ENCODE measurements around the gene AFAP1.
A peak's percentile ranks its signal among the peaks of the same experiment; 100 is the strongest.

Gene AFAP1

DNA sequence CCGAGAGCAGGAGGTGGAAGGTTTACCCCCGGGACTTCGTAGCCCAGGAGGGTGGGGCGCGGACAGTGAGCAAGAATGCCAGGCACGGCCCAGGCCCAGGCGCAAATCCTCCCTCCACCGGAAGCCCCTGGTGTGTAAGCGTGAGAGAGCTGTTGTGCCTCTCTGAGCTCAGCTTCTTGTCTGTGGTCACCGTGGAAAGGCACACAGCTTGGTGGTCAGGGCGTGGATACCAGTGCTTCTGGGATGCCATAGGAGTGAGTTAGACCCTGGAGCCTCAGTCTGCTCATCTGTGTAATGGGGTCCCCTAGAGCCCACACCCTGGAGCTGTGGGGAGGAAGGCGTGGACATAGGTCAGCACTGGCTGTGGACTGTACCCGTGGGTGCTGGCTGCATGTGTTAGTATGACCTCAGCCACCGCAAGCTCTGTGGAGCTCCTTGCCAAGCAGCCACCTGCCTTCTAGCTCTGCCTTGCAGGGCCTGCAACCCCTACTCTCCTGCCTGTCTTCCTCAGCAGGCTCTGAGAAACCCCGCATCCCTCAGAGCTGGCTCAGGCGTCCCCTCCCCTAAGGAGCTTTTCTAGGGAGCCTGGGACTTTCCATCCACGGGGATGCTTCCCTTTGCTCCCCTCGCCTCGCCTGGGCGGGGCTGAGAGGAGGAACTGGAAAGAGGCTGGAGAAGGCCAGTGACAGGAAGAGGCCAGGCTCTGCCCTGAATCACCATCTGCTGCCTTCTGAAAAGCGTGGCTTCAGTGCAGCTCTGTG is 28.0 kb upstream of the AFAP1 start:
- DNase-seq: no peak

DNA sequence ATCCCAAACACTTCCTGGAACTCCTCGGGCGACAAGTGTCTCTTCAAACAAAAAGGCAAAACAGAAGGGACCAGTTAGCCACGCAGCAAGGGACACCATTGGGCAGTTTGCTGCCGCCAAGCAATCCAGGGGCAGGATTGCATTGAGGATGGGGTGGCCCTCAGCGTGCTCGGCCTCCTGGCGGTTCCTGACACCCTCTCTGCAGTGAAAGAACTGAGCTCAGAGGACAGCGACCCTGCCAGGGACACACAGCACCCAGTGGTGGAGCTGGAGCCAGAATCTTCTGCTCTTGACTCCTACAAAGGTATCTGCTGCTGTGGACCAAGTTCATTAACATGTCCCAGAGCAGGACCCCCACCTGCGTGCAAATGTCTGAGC is 27.4 kb upstream of the AFAP1 start:
- DNase-seq: no peak

DNA sequence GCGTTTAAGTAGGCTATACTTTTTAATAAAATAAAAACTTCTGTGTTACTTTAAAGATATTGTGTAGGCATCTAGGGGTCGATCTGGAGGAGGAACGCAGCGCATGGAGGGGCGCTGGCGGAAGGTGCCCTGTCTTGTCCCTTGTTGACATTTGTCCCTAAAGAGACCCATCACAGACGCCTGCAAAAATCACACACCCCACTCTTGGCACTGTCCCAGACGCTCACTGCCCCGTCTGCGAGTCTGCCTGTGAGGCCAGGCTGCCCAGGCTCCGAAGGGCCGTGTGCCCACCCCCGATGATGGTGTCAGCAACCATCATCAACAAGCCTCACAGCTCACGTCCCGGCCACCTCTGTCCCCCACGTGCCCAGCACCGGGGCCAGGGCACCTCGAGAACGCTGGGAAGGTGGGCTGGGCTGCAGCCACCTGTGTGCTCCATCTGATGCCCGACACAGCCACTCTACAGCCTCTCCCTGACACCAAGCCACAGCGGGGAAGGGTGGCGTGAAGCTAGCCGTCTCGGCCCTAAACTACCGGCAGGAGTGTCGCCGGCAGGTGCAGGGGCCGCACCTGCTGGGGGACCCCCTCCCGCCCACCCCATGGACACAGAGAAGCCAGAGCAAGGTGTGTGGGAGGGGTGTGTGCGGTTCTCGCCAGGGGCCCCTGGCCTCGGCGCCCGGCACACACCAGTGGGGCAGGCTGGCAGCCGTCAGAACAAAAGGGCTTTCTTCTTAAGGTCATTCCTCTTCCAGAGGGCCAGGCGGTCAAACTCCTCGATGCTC is 26.8 kb upstream of the AFAP1 start:
- no peak for DNase-seq

DNA sequence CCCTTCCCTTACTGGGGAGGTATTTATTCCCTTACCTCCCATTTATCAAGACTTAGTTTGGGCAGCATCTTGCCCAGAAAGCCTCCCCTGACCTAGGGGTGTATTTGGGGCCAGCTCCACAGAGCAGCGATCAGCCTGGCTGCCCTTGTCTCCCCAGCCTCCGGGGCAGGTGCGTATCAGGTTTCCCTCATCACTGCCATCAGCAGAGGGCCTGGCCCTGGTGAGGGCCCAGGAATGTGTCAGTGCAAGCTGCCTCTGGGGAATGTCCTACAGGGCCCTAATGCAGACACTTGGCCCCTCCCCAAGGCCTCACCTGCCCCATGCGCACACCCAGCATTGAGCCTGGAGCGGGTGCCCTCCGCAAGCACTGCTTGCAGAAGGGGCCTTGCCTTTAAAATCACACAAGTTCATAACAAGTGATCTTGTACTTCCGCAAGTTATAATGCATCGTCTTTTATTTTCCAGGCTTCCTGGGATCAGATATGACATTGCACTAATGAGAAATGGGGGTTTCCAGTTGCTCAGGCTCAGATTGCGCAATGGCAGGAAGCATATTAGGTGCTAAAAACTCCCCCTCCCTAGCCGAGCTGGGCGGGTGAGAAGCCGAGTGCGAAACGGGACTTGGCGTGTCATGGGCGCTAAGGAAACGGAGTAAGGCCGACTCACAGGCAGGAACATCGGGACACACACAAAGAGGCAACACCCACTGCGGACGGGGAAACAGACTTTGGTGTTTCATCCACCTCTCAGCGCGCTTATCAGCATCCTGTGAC is 25.4 kb upstream of the AFAP1 start:
- DNase-seq: peak; percentile 30

DNA sequence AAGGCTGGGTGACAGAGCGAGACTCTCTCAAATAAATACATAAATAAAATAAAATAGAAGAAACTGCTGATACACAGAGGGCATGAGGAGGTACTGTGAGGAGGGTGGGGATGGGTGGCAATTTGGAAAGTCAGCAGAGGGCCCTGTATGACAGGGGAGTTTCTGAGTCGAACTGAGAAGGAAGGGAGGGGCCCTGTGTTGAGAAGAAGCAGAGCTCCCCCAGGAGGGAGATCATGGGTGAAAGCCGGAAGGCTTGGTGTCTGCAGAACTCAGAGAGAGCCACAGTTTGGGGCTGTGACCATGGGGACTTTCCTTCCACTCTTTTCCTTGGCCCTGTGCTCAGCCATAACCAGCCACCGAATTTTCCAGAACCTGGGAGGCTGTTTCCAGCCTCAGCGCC is 24.8 kb upstream of the AFAP1 start:
- no peak for DNase-seq

DNA sequence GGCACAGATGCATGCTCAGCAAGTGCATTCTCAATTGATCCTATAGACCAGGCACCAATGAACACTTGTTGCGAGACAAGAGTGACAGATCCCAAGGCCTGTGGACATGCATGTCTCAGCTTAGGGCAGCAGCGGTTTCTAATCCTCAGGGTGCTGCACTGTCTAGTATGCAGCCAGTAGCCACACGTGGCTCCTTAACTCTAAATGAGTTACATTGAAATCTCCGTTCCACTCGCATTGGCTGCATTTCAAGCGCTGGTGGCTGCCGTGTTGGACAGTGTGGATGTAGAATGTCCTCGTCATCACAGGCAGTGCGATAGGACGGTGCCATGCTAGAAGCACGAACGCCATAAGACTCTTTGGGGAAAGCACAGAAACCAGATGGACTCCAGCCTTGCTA is 24.0 kb upstream of the AFAP1 start:
- DNase-seq: no peak

DNA sequence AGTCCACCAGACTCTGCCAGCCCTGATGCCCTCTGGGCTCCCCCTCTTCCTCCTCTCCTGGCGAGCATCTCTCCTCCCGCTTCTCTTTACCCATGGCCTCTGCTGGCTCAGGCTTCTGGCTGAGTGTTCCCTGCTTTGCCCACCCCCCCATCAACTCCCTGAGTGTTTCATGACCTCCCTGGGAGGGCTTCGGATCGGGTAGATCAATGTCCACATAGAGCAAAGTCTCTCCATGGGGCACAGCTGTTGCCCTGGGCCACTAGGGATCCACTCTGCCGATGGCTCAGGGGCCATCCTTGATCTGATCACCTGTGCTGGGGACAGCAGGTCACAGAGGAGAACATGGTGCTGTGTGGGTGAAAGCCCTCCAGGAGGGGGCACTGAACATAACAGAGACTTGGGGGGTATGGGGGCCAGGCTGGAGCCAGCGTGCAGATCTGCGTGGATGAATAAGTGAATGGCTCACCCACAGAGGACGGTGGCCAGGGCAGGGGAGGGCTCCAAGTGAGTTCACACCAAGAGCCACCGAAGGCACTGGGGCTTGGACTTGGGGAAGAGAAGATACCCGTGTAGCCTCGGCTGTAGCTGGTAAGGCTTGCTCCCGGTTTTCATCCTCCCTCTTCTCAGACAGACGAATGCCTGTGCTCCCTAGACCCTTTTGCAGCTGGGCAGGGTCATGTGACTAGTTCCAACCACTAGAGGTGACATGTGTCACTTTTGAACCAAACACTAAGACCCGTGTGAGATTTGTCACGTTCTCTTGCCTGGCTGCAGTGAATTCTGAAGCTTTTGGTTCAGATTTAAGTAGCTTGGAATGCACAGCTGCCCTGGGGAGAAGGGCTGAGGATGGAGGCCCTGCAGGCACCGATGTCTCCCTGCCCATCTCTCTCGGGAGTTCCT is 23.2 kb upstream of the AFAP1 start:
- DNase-seq: no peak

DNA sequence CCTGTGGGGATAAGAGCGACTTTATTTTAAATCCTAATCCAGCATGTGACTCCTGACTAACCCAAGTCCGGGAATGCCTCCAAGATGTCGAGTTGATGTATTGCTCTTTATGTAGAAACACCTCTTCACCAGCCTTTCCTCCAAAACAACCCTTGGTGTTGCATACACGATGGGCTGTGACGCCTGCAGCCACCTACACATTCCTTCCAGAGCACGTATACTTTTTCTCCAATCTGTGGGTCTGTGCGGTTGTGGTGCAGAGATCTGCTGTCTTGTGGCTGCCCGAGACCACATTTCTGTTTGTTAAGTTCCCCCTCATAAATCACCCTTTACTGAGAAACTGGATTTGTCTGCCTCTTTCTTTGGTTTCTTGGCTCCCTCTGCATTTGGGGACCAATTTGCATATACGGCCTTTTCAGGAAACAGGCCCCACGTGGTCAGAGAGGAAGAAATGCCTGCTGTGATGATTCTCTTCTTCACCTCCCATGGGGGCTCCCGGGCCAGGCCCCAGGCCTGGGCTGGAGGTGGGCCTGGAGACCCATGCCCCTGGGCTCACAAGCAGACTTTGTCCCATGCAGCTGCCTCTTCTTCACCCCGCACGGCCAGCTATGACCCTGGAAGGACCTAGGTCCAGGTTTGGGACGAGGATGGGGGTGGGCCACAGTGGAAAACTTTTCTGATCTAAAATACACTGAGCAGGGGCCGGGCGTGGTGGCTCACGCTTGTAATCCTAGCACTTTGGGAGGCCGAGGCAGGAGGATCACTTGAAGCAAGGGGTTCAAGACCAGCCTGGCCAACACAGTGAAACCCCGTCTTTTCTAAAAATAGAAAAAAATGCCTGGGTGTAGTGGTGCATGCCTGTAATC is 21.4 kb upstream of the AFAP1 start:
- peak; percentile 29 for DNase-seq

DNA sequence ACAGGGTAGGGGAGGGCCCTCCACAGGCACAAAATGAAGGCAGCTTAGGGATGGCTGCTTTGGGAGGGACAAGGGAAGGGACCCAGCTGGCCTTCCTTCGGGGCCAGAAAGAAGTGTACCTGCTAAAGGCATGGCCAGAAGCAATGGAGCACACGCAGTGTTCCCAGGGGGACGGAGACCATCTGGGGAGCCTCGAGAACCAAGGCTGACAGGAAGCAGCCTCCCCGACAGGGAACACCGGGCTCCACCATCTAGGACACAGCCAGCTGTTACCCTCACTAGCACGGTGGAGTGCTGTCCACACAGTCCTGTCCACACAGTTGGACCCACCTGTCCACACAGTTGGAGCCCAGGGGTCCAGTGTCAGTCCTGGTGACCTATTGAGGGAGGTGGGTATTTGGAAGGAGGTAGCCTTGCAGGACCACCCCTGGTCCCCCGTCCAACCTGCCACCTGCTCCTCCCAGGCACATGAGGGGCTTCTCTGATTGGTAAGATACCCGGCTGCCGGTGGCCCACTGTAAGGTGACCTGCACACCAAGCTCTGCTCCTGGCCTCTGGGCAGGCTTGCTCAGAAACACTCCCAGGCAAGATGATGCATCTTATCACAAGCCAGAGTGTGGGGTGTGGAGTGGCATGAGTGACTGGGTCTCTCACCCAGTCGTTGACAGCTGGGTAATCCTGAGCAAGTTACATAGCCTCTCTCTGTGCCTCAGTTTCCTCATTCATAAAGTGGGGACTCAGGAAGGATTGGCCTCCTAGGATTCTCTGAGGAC is 20.5 kb upstream of the AFAP1 start:
- DNase-seq: no peak

DNA sequence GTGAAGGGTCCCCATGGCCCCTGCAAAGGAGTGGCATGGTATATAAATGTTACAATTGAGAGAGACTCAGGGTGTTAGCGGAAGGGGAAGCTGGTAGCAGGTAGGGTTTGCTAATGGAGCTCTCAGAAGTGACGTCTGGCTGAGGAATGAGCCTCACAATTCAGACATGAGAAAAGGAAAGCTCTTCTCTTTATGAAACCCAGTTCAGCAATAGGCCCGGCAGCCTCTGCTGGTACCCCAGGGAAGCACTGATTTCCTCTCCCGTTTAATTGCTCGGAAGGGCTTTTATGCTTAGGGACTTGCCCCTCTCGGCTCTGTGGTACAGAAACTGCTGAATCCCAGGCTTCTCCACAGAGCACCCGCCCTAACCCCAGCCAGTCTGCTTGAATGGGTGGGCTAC is 19.4 kb upstream of the AFAP1 start:
- DNase-seq: no peak

DNA sequence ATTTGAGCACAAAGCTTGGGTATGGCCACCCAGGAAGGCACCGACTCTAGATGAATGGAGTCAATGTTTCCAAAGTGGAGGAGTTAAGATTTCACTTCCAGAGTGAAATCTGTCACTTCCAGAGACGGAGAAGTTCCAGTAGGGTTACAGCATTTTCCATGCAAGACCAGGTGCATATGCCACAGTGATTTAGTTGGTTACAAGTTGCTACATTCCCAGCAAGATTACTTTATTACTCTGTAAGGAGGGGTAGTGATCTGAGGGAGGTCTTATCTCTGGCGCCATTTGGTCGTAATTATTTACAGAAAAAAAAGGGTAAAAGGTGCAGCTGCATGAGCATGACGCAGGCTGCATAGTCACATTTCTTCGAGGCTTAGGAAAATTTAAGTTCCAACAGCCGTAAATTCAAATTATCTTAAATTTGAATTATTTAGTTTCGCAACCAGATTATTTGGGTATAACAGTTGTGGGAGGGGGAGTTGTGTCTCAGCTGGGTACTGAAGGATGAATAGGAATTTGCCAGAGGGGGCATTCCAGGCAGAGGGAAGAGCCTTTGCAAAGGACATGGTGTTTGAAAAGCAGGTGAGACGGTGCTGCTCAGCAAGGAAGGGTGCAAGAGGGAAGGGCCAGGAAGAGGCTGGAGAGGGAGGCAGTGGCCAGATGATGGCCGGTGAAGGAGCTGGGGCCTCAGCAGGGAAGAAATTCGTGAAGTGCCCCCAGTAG is 17.4 kb upstream of the AFAP1 start:
- no peak for DNase-seq

DNA sequence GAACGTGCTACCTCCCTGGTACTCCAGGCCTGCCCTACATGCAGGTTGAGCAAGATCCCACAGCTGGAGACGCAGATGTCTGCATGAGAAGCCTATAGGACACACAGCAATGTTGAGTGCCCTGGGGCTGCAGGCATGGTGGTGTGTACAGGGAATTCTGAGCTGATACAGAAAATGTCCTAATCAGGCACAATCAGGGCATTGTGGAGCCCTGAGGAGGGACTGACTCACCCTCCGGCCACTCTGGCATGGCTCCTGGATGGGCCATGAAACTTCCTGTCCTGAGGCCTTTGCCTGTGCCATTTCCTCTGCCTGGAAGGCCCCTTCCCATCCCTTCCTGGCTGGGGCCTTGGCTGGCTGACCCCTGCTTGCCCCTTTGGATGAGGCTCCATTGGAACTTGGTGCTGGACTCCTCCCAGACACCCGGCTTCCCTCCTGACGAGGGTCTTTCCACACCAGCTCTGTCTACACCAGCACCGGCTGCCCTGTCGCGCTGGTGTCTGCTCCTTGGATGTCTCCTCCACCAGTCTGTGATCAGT is 16.7 kb upstream of the AFAP1 start:
- DNase-seq: no peak

DNA sequence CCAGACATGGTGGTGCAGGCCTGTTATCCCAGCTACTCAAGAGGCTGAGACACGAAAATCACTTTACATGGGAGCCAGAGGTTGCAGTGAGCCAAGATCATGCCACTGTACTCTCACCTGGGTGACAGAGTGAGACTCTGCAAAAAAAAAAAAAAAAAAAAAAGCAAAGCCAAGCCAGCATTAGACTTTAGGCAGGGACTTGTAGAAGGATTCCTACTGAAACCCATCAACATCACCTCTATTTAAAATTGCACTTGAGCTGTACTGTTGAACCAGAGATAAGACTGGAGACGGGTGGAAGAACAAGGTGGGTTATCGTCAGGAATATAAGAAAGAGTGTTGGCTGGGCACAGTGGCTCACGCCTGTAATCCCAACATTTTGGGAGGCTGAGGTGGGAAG is 15.7 kb upstream of the AFAP1 start:
- DNase-seq: no peak

DNA sequence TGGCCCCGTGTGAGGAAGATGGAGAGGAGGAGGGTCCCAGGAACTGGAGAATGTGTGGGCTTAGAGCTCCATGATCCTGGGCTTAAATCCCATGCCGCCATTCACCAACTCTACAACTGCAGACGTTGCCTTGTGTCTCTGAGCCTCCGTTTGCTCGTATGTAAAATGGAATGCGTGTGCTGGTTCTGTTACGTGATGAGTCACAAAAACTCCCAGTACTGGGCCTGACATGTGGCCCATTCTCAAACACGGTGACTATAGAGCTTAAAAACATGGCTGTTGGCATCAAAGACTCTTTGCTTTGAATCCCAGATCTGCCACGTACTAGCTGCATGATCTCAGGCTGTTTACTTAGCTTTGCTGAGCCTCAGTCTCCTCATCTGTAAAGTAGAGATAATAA is 13.0 kb upstream of the AFAP1 start:
- no peak for DNase-seq

DNA sequence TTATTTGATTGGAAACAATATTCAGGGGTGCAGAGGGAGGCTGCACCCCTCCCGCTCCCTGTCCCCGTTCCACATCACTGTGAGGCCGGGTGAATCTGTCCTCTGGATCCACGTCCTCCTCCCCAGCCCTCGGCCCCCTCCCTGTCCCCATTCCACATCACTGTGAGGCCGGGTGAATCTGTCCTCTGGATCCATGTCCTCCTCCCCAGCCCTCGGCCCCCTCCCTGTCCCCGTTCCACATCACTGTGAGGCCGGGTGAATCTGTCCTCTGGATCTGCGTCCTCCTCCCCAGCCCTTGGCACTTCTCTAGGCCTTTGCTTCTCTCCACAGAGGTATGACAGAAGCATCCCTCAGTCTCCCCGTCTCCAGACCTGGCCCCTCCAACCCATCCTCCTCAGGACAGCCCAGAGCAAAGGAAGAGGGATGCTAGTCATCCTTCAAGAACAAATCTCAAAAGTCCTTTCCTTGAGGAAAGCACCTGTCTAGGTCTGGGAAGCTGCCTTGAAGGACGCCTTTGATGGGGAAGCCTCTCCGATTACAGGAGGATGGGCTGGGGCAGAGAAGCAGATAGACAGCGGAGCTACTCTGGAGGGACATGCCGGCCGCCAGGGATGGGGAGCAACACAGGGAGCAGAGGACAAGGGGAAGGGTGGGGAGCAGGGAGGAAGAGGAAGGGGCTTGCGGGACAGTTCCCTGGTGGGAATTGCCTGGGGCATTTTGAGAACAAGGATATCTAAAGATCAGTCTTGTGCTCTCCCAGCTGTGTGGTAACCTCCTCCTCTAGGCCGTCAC is 10.8 kb upstream of the AFAP1 start:
- no peak for DNase-seq

DNA sequence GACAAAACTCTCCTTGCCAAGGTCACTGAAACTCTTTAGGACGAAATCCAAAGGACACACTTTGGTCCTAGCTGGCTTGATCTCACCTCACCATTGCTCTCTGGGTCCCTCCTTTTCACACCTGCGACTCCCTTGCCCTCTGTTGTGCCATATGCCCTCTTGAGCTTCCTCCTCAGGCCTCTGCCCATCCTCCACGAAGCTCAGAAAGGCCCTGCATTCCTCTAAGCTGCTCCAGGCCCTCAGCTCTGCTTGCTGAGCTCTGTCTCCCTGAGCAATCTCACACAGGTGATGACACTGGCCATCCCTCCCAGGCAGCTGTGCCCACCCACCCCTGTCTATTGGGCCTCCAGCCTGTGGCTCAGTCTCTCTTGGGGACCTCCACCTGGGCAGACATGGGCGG is 10.1 kb upstream of the AFAP1 start:
- DNase-seq: no peak

DNA sequence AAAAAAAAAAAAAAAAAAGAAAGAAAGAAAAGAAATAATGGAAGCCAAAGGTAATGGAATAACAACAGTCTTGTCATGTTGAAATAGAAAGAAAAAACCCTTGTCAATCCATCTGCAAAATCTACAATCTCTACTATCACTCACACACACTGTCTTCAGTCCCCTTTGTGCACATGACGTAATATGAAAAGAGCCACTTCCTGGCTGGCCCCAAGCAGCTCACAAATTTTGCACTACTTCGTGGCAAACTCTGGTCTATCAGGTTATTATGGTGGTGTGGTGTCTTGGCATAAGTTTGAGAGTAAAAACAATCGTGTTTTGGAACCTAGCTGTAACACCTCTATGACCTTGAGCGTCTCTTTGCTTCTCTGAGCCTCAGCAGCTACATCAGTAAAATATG is 8.3 kb upstream of the AFAP1 start:
- no peak for DNase-seq

DNA sequence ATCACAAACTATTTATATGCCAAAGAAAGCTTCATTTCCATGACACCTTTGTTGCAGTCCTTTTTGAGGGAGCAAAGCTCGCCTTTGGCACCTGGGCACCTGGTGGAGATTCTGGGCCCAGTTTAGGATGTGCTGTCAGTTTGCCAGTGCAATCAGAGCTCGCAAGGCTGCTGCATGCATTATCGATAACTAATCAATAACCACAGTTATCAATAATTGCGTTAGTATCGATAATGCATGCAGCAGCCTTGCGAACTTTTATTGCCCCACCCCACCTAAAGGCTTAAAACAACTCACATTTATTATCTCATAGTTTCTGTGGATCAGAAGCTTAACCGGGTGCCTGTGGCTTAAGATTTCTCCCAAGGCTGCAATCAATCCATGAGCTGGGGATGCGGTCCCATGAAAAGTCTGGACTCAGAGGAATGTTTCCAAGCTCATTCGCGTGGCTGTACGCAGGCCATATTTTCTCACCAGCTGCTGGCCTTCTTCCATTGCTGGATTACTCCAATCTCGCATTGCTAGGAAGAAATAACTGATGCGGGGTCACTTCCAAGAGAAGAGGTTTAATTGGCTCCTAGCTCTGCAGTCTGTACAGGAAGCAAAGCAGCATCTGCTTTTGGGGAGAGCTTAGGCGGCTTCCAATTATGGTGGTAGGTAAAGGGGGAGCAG is 6.2 kb upstream of the AFAP1 start:
- DNase-seq: no peak

Data from activated CD4-positive, alpha-beta T cell treated with anti-CD3 and anti-CD28 coated beads, Interleukin-2, amount 50 U/mL, for 1 hour (primary cell).